ENCODE measurements around the gene ZNF253. TPM values are rescaled to one million over a fixed set of nuclear protein-coding genes. Genes with fewer than 3 reads are reported as not detected.

Gene ZNF253
- total and polyA plus RNA-seq, 2 experiments from 2014 or later: 31.4 to 44.7 TPM

GRCh38 chr19:19937403-19937802 is 71.7 kb downstream of the ZNF253 start (continued):
- TF ChIP-seq, protein P1, sequence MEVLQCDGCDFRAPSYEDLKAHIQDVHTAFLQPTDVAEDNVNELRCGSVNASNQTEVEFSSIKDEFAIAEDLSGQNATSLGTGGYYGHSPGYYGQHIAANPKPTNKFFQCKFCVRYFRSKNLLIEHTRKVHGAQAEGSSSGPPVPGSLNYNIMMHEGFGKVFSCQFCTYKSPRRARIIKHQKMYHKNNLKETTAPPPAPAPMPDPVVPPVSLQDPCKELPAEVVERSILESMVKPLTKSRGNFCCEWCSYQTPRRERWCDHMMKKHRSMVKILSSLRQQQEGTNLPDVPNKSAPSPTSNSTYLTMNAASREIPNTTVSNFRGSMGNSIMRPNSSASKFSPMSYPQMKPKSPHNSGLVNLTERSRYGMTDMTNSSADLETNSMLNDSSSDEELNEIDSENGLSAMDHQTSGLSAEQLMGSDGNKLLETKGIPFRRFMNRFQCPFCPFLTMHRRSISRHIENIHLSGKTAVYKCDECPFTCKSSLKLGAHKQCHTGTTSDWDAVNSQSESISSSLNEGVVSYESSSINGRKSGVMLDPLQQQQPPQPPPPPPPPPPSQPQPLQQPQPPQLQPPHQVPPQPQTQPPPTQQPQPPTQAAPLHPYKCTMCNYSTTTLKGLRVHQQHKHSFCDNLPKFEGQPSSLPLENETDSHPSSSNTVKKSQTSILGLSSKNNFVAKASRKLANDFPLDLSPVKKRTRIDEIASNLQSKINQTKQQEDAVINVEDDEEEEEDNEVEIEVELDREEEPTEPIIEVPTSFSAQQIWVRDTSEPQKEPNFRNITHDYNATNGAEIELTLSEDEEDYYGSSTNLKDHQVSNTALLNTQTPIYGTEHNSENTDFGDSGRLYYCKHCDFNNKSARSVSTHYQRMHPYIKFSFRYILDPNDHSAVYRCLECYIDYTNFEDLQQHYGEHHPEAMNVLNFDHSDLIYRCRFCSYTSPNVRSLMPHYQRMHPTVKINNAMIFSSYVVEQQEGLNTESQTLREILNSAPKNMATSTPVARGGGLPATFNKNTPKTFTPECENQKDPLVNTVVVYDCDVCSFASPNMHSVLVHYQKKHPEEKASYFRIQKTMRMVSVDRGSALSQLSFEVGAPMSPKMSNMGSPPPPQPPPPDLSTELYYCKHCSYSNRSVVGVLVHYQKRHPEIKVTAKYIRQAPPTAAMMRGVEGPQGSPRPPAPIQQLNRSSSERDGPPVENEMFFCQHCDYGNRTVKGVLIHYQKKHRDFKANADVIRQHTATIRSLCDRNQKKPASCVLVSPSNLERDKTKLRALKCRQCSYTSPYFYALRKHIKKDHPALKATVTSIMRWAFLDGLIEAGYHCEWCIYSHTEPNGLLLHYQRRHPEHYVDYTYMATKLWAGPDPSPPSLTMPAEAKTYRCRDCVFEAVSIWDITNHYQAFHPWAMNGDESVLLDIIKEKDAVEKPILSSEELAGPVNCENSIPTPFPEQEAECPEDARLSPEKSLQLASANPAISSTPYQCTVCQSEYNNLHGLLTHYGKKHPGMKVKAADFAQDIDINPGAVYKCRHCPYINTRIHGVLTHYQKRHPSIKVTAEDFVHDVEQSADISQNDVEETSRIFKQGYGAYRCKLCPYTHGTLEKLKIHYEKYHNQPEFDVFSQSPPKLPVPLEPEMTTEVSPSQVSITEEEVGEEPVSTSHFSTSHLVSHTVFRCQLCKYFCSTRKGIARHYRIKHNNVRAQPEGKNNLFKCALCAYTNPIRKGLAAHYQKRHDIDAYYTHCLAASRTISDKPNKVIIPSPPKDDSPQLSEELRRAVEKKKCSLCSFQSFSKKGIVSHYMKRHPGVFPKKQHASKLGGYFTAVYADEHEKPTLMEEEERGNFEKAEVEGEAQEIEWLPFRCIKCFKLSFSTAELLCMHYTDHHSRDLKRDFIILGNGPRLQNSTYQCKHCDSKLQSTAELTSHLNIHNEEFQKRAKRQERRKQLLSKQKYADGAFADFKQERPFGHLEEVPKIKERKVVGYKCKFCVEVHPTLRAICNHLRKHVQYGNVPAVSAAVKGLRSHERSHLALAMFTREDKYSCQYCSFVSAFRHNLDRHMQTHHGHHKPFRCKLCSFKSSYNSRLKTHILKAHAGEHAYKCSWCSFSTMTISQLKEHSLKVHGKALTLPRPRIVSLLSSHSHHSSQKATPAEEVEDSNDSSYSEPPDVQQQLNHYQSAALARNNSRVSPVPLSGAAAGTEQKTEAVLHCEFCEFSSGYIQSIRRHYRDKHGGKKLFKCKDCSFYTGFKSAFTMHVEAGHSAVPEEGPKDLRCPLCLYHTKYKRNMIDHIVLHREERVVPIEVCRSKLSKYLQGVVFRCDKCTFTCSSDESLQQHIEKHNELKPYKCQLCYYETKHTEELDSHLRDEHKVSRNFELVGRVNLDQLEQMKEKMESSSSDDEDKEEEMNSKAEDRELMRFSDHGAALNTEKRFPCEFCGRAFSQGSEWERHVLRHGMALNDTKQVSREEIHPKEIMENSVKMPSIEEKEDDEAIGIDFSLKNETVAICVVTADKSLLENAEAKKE (CRISPR knock-in tag; IDR thresholded peaks at IDR 0.05): no peak
- TF ChIP-seq CREB1 (CRISPR knock-in tag; IDR thresholded peaks at IDR 0.05; ENCODE audit: low read depth) (no peak), ZNF331 (CRISPR knock-in tag; IDR thresholded peaks at IDR 0.05; ENCODE audit: low read depth) (no peak), JUNB (IDR thresholded peaks at IDR 0.05; ENCODE audit: unreplicated experiment) (no peak)

DNA sequence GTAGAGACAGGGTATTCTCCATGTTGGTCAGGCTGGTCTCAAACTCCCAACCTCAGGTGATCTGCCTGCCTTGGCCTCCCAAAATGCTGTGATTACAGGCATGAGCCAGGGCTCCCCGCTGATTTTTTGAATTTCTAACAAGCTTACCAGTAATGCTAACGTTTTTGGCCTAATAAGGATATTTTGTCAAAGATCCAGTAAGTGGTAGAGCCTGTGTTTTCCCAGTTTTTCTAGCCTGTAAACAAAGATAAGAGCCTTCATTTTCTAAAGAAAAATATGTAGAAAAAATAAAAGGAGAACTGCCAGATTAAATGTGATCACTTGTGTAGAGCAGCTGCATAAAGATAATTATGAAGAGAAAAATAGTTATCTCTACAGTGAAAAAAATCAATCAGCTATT is 72.8 kb downstream of the ZNF253 start:
- no peaks in the 10 kb centered on the region for H3K27me3 ChIP-seq (ENCODE audit: insufficient read depth)
- peaks cover 17% of the 10 kb centered on the region; the same call in 1 of the 2 replicates for H3F3A ChIP-seq (replicated peaks; ENCODE audit: low read depth)
- no peak for DNase-seq (ENCODE audit: low spot score)
- peaks cover 41% of the 10 kb centered on the region for H3K36me3 Mint-ChIP-seq (ENCODE audit: low read depth)
- peaks cover 22% of the 10 kb centered on the region for H3K36me3 ChIP-seq (ENCODE audit: insufficient read depth)
- H3K9me2 ChIP-seq (ENCODE audit: insufficient read depth): no peaks in the 10 kb centered on the region
- H3K27ac ChIP-seq (ENCODE audit: low read depth): no peak overlapping the region
- no peak overlapping the region for H3K4me3 Mint-ChIP-seq
- no peak overlapping the region for H3K4me3 ChIP-seq
- no peaks in the 10 kb centered on the region for H3K79me2 ChIP-seq (replicated peaks; ENCODE audit: insufficient read depth)
- no peak overlapping the region for H3K27ac Mint-ChIP-seq
- H3K9me3 Mint-ChIP-seq: peaks cover 47% of the 10 kb centered on the region
- H3K4me1 ChIP-seq (ENCODE audit: insufficient read depth): 0 out of 2 replicates have a peak, but pooled peaks cover 4% of the 10 kb centered on the region
- peaks cover 29% of the 10 kb centered on the region for H3K27me3 Mint-ChIP-seq (ENCODE audit: insufficient read depth, low read depth, poor library complexity)
- no peak overlapping the region for H3K4me2 ChIP-seq
- no peak; the same call in 1 of the 3 replicates for ATAC-seq
- no peaks in the 10 kb centered on the region for H4K20me1 ChIP-seq (replicated peaks; ENCODE audit: insufficient read depth)
- peaks cover 10% of the 10 kb centered on the region; the same call in 2 of the 3 replicates for H3K4me1 Mint-ChIP-seq
- no peak overlapping the region for H2AFZ ChIP-seq
- TF ChIP-seq, protein P1 (CRISPR knock-in tag; IDR thresholded peaks at IDR 0.05): no peak
- no peak for TF ChIP-seq CTCF (conservative IDR thresholded peaks at IDR 0.05; ENCODE audit: low read depth in 2 of 2)
- no peak for TF ChIP-seq POLR2AphosphoS5 (IDR thresholded peaks at IDR 0.05; ENCODE audit: low read depth)
- TF ChIP-seq EZH2 (IDR thresholded peaks at IDR 0.05; ENCODE audit: low read depth, unreplicated experiment): no peak
- no peak for TF ChIP-seq JUNB (IDR thresholded peaks at IDR 0.05; ENCODE audit: unreplicated experiment)
- TF ChIP-seq ZNF114 (CRISPR knock-in tag; IDR thresholded peaks at IDR 0.05): no peak
